NCI-H187 treated with DMSO at 0.1 percent for 48 hours (cell line): ENCODE results near the gene SON.
"Not testable (repeated sequence)": the region's sequence is repeated elsewhere in the genome, so short reads cannot be mapped to it uniquely, and the experiment has no call there.

Experiments
- DNase-seq: peaks from one replicate; lab custom pipeline; 2025; lab: John Stamatoyannopoulos, UW

The SON gene

DNA sequence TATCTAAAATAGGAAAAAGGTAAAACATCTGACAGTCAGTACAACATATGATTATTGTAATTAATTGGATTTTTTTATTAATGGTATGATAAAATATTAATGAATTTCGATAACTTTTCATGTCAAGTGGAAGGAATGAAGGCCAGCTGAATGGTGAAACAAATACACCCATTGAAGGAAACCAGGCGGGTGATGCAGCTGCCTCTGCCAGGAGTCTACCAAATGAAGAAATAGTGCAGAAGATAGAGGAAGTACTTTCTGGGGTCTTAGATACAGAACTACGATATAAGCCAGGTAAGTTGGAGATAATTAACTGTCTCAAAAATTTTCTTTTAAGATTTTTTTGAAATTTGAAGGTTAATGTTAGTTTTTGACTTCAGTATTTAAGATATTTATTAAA is 3.2 kb downstream of the SON start:
- no peak for DNase-seq

DNA sequence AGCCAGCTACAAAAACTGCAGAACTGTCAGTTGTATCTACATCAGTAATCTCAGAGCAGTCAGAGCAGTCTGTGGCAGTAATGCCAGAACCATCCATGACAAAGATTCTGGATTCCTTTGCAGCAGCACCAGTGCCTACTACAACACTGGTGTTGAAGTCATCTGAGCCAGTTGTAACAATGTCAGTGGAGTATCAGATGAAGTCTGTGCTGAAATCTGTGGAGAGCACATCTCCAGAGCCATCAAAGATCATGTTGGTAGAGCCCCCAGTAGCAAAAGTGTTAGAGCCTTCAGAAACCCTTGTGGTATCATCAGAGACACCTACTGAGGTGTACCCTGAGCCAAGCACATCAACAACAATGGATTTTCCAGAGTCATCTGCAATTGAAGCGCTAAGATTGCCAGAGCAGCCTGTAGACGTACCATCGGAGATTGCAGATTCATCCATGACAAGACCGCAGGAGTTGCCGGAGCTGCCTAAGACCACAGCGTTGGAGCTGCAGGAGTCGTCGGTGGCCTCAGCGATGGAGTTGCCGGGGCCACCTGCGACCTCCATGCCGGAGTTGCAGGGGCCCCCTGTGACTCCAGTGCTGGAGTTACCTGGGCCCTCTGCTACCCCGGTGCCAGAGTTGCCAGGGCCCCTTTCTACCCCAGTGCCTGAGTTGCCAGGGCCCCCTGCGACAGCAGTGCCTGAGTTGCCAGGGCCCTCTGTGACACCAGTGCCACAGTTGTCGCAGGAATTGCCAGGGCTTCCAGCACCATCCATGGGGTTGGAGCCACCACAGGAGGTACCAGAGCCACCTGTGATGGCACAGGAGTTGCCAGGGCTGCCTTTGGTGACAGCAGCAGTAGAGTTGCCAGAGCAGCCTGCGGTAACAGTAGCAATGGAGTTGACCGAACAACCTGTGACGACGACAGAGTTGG is 7.3 kb downstream of the SON start:
- DNase-seq: no peak

DNA sequence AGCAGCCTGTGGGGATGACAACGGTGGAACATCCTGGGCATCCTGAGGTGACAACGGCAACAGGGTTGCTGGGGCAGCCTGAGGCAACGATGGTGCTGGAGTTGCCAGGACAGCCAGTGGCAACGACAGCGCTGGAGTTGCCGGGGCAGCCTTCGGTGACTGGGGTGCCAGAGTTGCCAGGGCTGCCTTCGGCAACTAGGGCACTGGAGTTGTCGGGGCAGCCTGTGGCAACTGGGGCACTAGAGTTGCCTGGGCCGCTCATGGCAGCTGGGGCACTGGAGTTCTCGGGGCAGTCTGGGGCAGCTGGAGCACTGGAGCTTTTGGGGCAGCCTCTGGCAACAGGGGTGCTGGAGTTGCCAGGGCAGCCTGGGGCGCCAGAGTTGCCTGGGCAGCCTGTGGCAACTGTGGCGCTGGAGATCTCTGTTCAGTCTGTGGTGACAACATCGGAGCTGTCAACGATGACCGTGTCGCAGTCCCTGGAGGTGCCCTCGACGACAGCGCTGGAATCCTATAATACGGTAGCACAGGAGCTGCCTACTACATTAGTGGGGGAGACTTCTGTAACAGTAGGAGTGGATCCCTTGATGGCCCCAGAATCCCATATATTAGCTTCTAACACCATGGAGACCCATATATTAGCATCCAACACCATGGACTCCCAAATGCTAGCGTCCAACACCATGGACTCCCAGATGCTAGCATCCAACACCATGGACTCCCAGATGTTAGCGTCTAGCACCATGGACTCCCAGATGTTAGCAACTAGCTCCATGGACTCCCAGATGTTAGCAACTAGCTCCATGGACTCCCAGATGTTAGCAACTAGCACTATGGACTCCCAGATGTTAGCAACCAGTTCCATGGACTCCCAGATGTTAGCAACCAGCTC is 8.2 kb downstream of the SON start:
- DNase-seq: no peak

DNA sequence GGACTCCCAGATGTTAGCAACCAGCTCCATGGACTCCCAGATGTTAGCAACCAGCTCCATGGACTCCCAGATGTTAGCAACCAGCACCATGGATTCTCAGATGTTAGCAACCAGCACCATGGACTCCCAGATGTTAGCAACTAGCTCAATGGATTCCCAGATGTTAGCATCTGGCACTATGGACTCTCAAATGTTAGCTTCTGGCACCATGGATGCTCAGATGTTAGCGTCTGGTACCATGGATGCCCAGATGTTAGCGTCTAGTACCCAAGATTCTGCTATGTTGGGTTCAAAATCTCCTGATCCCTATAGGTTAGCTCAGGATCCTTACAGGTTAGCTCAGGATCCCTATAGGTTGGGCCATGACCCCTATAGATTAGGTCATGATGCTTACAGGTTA is 8.8 kb downstream of the SON start:
- DNase-seq: no peak

DNA sequence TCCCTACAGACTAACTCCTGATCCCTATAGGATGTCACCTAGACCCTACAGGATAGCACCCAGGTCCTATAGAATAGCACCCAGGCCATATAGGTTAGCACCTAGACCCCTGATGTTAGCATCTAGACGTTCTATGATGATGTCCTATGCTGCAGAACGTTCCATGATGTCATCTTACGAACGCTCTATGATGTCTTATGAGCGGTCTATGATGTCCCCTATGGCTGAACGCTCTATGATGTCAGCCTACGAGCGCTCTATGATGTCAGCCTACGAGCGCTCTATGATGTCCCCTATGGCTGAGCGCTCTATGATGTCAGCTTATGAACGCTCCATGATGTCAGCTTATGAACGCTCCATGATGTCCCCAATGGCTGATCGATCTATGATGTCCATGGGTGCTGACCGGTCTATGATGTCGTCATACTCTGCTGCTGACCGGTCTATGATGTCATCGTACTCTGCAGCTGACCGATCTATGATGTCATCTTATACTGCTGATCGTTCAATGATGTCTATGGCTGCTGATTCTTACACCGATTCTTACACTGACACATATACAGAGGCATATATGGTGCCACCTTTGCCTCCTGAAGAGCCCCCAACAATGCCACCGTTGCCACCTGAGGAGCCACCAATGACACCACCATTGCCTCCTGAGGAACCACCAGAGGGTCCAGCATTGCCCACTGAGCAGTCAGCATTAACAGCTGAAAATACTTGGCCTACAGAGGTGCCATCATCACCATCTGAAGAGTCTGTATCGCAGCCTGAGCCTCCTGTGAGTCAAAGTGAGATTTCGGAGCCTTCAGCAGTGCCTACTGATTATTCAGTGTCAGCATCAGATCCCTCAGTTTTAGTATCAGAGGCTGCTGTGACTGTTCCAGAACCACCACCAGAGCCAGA is 9.5 kb downstream of the SON start:
- DNase-seq: no peak

DNA sequence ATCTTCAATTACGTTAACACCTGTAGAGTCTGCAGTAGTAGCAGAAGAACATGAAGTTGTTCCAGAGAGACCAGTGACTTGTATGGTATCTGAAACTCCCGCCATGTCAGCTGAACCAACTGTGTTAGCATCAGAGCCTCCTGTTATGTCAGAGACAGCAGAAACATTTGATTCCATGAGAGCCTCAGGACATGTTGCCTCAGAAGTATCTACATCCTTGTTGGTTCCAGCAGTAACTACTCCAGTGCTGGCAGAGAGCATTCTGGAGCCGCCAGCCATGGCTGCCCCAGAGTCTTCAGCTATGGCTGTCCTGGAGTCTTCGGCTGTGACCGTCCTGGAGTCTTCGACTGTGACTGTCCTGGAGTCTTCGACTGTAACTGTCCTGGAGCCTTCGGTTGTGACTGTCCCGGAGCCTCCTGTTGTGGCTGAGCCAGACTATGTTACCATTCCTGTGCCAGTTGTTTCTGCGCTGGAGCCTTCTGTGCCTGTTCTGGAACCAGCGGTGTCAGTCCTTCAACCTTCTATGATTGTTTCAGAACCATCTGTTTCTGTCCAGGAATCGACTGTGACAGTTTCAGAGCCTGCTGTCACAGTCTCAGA is 10.3 kb downstream of the SON start:
- no peak for DNase-seq

DNA sequence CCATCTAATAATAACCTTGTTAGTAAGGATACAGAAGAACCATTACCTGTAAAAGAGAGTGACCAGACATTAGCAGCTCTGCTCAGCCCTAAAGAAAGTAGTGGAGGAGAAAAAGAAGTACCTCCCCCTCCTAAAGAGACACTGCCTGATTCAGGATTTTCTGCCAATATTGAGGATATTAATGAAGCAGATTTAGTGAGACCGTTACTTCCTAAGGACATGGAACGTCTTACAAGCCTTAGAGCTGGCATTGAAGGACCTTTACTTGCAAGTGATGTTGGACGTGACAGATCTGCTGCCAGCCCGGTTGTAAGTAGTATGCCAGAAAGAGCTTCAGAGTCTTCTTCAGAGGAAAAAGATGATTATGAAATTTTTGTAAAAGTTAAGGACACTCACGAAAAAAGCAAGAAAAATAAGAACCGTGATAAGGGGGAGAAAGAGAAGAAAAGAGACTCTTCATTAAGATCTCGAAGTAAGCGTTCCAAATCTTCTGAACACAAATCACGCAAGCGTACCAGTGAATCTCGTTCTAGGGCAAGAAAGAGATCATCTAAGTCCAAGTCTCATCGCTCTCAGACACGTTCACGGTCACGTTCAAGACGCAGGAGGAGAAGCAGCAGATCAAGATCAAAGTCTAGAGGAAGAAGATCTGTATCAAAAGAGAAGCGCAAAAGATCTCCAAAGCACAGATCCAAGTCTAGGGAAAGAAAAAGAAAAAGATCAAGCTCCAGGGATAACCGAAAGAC is 11.6 kb downstream of the SON start:
- DNase-seq: no peak

DNA sequence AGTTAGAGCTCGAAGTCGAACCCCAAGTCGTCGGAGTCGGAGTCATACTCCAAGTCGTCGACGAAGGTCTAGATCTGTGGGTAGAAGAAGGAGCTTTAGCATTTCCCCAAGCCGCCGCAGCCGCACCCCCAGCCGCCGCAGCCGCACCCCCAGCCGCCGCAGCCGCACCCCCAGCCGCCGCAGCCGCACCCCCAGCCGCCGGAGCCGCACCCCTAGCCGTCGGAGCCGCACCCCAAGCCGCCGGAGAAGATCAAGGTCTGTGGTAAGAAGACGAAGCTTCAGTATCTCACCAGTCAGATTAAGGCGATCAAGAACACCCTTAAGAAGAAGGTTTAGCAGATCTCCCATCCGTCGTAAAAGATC is 12.1 kb downstream of the SON start:
- no peak for DNase-seq

DNA sequence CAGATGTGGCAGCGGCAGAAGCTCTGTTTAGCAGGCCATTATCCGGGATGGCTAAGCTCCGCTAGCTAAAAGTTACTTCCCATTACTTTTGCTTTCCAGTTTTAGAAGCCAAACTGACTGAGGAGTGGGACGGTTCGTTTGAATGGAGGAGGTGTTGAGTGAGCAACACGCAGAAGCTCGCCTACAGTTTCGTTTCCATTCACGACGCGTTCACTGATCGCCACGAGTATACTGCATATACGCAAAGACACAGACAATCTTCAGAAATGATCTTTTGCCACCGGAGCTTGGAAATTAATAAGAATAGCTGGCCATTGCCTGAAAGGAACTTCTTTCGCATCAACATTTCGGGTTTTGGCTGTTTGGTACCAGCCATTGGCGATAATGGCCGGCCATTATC is 14.6 kb downstream of the SON start:
- no peak for DNase-seq

DNA sequence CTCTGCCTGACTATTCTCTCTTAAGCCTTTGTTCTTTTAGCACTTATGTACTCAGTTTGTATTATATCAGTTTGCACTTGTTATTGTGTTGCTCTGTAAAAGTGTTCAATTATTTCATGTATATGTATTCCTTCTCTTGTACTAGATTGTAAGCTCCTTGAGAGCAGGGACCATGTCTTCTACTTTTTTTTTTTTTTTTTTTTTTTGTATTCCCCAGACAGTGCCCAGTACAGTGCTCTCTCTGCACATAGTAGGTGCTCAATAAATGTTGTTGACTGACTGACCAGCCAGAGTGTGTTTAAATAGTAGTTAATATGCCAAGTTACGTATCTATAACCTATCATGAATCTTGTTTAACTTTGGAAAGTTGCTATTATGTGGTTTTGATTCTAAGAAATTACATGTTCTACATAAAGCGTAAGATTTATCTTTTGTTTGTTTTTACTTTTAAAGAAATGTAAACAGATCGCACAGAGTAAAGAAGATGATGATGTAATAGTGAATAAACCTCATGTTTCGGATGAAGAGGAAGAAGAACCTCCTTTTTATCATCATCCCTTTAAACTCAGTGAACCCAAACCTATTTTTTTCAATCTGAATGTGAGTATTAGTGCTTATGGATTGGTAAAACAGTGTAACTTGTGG is 16.1 kb downstream of the SON start:
- no peak for DNase-seq

DNA sequence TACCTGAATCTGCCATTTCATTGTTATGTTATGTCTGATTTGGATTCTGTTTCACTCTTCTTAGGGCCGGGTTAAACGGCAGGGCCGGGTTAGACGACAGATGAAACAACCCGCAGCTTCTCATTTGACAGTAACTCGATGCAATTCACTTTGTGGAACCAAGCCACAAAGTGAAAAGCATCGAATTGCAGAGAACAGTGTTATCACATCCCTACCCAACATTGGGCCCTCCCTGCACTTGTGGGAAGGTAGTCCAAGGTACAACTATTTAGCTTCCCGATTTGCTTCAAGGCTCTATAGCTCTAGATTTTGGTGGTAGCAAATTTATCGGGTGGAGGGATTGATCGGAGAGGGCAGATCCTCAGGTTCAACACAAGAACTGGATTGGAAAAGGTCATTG is 17.0 kb downstream of the SON start:
- no peak for DNase-seq

DNA sequence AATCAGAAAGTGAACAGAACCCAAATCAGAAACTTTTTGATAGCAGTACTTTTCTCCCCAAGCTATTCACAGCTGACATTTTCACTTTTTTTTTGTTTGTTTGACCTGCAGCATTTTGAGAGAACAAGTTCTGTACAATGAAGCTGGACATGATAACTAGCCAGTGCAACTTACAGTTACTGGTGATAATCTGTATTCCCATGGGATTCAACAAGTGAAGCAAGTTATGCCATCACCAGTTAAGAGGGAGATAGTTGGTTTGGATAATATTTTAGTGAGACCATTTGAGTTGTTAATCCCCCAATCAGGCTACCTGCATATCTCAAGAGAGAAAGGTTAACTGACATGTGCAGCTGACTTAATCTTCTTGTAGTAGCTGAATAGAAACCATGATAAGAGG is 18.1 kb downstream of the SON start:
- DNase-seq: no peak

DNA sequence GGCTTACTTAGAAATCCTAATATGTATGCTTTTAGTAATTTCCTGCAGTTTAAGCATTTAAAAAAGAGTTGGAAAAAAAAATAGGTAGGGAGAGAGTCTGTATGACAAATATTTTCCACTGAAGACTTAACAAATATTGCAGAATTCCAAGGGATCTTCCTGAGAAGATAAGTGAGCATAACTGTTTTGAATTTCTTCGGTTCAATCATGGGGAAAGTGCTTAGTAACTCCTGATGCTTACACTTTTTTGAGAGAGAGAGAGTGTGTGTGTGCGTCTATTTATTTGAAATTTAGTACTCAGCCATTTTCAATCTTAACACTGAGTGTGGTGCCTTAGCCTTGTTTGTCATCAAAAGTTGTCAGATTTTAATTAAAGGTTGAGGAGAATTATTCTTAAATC is 18.5 kb downstream of the SON start:
- no peak for DNase-seq

DNA sequence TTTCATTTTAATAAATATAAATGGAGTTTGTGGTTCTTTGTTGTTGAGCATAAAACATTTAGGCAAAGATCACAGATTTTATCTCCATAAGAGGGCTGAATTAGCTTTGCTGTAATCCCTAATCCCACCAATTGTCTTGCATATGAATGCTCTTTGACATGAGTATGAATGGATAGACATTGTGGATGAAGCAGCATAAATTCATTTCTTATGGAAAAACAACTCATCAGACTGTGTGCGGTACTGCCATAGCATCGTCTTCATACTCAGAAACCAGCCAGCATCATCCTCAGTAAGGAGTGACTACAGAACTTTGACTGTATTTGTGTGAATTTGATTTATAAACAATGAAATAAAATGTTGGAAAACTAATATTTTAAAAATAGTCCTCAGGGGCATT is 19.6 kb downstream of the SON start:
- no peak for DNase-seq

DNA sequence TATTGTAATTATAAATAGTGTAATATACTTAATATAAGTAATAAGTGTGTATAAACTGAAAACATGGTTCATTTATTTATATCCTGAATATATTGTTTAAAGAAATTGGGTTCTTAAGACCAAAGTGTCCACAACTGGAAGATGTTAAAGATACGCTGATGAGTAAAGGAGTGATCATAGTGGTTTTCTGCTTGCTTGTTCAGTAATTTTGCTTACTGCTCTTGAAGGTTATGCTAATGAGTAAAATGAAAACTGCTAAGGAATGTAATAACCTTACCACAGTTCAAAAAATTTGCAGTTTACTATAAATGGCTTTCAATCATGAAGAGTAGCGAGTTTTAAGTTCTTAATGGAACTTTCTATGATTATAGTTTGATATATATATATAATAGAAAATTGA is 23.7 kb downstream of the SON start:
- DNase-seq: no peak

DNA sequence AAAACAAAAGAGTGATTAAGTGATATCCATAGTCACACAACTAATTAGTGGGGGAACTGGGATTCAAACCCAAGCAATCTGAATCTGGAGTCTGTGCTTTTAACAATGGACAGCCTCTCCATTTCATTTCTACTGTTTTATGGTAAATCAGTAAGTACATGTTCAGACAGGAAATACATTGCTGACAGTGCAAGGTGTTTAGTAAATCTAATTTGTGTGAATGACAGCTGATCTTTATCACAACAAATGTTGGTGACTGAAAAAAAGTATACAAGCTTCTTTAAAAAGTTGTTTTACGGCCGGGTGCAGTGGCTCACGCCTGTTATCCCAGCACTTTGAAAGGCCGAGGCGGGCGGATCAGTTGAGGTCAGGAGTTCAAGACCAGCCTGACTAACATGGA is 25.1 kb downstream of the SON start:
- DNase-seq: no peak

DNA sequence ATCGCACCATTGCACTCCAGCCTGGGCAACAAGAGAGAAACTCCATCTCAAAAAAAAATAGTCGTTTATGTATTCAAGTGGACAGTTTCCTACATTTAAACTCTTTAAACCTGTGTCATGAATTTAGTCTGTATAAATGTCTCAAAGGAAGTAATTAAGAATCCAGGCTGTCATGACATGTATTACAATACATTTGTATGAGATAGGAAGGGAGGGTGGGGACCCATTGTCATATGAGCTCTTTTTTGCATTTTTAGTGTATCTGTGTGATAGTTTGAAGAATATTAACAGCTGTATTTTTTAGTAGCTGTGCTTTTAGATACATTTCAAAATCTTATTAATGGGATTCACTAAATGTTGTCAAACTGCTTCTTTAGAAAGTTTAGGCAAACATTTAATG is 25.6 kb downstream of the SON start:
- no peak for DNase-seq

DNA sequence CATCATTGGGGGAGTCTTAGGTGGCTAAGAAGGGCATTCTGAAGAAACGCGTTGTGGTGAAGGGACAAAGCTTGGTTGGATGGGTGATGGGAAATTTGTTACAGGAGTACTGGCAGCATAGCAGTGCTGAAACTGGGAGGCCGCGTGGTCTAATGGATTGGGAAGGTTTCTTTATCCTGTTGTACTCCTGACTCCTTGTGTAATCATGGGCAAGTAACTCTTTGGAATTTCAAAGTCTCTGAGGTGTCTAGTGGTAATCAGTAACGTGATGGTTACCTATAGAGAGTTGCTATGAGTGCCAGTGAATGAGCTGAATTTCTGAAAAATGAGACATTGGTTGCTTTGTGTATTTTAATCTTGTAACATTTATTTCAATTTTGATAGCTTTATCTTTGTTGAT is 27.2 kb downstream of the SON start:
- no peak for DNase-seq

DNA sequence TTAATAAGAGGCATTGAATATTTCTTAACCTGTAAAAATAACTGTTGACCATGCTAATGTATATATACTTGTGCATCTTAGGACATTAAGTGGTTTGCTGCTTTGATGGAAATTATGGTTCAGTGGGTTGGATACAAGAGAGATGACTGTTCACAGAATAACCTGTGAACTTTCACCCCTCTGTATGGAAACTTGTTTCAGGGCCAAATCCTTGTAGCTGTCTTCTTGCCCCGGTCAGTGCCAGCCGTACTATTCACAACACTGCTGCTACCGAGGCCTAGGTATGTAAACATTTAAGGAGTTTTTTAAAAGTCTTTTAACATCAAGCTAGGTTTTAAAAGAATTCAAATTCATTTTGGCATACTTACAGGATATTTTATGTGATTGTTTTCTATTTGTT is 29.5 kb downstream of the SON start:
- no peak for DNase-seq

DNA sequence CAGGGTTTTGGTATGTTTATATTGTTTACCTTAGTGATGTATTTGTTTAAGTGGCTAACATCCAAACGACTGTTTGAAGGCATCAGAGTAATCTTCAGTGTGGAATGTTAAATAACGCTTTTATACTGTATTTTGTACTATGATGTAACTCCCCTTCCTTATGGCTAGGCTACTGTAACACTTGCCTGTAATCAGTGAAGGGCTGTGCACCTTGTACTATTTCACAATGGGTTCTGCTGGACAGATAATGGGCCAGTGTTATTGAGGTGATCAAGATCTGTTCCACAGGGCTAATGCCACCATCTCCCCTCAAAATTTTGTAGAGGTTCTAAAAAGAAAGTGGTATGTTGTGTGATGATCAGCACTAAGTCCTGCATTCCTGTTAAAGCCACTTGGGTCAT is 33.9 kb downstream of the SON start:
- not testable (repeated sequence) for DNase-seq

DNA sequence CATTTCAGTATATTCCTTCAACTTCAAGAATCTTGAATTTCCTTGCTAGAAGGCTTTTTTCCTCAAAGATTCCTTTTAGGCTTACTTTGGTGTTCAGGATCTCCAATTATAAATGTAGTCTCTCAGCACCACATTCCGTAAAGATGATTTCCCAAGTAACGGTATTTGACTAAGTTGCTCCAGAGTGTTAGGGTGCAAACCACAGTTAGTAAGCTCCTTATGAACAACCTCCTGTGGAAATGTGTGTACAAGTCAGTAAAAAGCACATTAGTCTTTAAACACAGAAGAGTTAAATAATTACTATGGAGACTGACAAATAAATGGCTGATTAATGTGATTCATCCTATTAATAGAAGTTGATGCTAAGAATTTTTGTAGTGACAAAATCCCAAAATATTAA is 35.4 kb downstream of the SON start:
- DNase-seq: no peak
